Measurements from ENCODE around the gene GDF7. TPM values are rescaled to one million over a fixed set of nuclear protein-coding genes. Genes with fewer than 3 reads are reported as not detected.
A peak's percentile ranks its signal among the peaks of the same experiment; 100 is the strongest.

GDF7 gene
- polyA plus RNA-seq (2013, experiment 1 of 2), result 0.23 TPM
- polyA plus RNA-seq (2013, experiment 2 of 2), result 0.25 TPM

- H2AK5ac ChIP-seq (ENCODE audit: low read length, severe bottlenecking), result no peak within 1 kb of the TSS
- H2BK5ac ChIP-seq (ENCODE audit: low read depth, low read length, poor library complexity, severe bottlenecking), result no peak within 1 kb of the TSS
- under 1% methylated on average over 47 of the region's 86 CpGs for WGBS
- DNase-seq, result peak; percentile 32
- no peaks in the 10 kb centered on the region for H3K9me3 ChIP-seq (ENCODE audit: control insufficient read depth, low read length)
- H3K36me3 ChIP-seq (ENCODE audit: control insufficient read depth in 1 of 2, insufficient read depth in 2 of 2, low read depth in 1 of 2, low read length in 2 of 2), result peaks cover 0 to 22% of the 10 kb centered on the region in 2 experiments
- H3K4ac ChIP-seq (ENCODE audit: low read depth in 1 of 2, low read length in 2 of 2), result no peak within 1 kb of the TSS
- no peak within 1 kb of the TSS for H3K14ac ChIP-seq (ENCODE audit: low read length in 2 of 2)
- H3K27ac ChIP-seq (ENCODE audit: low read length, poor library complexity, severe bottlenecking), result peak within 1 kb of the TSS; percentile 16
- peak within 1 kb of the TSS; percentile 24 to 74 for H3K4me3 ChIP-seq (ENCODE audit: insufficient read depth in 1 of 2, low read depth in 1 of 2, low read length in 2 of 2)
- peak within 1 kb of the TSS in 1 of 2 experiments; percentile 42 for H3K18ac ChIP-seq (ENCODE audit: low read depth in 1 of 2, low read length in 2 of 2)
- no peak within 1 kb of the TSS for H4K91ac ChIP-seq (ENCODE audit: low read length)
- H3K79me1 ChIP-seq (replicated peaks; ENCODE audit: low read length, poor library complexity, severe bottlenecking), result peaks cover 9% of the 10 kb centered on the region
- no peak within 1 kb of the TSS for H3K23ac ChIP-seq (ENCODE audit: low read length in 2 of 2)
- peak within 1 kb of the TSS in 1 of 2 experiments; percentile 10 for H2BK12ac ChIP-seq (ENCODE audit: low read length in 2 of 2)
- no peak within 1 kb of the TSS for H2AFZ ChIP-seq (ENCODE audit: low read depth, low read length)
- no peak within 1 kb of the TSS for H3K9ac ChIP-seq (ENCODE audit: low read length)
- H4K8ac ChIP-seq (ENCODE audit: low read length), result no peak within 1 kb of the TSS
- H3K4me1 ChIP-seq (ENCODE audit: control insufficient read depth, insufficient read depth, low read depth, low read length), result peaks cover 47% of the 10 kb centered on the region
- H2BK15ac ChIP-seq (ENCODE audit: low read depth, poor library complexity, severe bottlenecking), result peak within 1 kb of the TSS; percentile 44
- H2BK120ac ChIP-seq (ENCODE audit: low read depth, low read length), result no peak within 1 kb of the TSS
- peaks cover 36 to 92% of the 10 kb centered on the region in 2 experiments for H3K27me3 ChIP-seq (ENCODE audit: control insufficient read depth in 1 of 2, insufficient read depth in 1 of 2, low read length in 2 of 2)
- H3K4me2 ChIP-seq (ENCODE audit: low read length, poor library complexity, severe bottlenecking), result peak within 1 kb of the TSS; percentile 85
Observed at GRCh38 chr2:20666304-20667150, at the start of gene GDF7. Gene GDF7, plus strand, starts transcription at chr2:20667144. Its CDS starts 96 bp downstream, at chr2:20667240.

- Histone ChIP-seq H2BK12ac (ENCODE audit: low read length in 2 of 2) (peak overlapping the region; percentile 94 to 97), H3K14ac (ENCODE audit: low read length in 2 of 2) (peak overlapping the region in 1 of 2 experiments; percentile 46), H3K4me2 (ENCODE audit: low read length, poor library complexity, severe bottlenecking) (no peak overlapping the region), H3K18ac (ENCODE audit: low read depth in 1 of 2, low read length in 2 of 2) (peak overlapping the region; percentile 93 to 94), H3K4me1 (ENCODE audit: control insufficient read depth, insufficient read depth, low read depth, low read length) (peaks cover 65% of the 10 kb centered on the region), H2BK15ac (ENCODE audit: low read depth, poor library complexity, severe bottlenecking) (peak overlapping the region; percentile 99), H3K23ac (ENCODE audit: low read length in 2 of 2) (no peak overlapping the region), H3K27me3 (ENCODE audit: control insufficient read depth in 1 of 2, insufficient read depth in 1 of 2, low read length in 2 of 2) (no peaks in the 10 kb centered on the region), H2AFZ (ENCODE audit: low read depth, low read length) (no peak overlapping the region), H2AK5ac (ENCODE audit: low read length, severe bottlenecking) (peak overlapping the region; percentile 98), H3K27ac (ENCODE audit: low read length, poor library complexity, severe bottlenecking) (peak overlapping the region; percentile 73), H3K9ac (ENCODE audit: low read length) (peak overlapping the region; percentile 89), H3K36me3 (ENCODE audit: control insufficient read depth in 1 of 2, insufficient read depth in 2 of 2, low read depth in 1 of 2, low read length in 2 of 2) (peaks cover 33 to 40% of the 10 kb centered on the region in 2 experiments), H4K91ac (ENCODE audit: low read length) (peak overlapping the region; percentile 91), H2BK120ac (ENCODE audit: low read depth, low read length) (peak overlapping the region; percentile 84), H3K4me3 (ENCODE audit: insufficient read depth in 1 of 2, low read depth in 1 of 2, low read length in 2 of 2) (no peak overlapping the region), H3K4ac (ENCODE audit: low read depth in 1 of 2, low read length in 2 of 2) (peak overlapping the region; percentile 86 to 94), H2BK5ac (ENCODE audit: low read depth, low read length, poor library complexity, severe bottlenecking) (peak overlapping the region; percentile 20), H3K9me3 (ENCODE audit: control insufficient read depth, low read length) (no peaks in the 10 kb centered on the region), H3K79me1 (replicated peaks; ENCODE audit: low read length, poor library complexity, severe bottlenecking) (peaks cover 2% of the 10 kb centered on the region), H4K8ac (ENCODE audit: low read length) (peak overlapping the region; percentile 96)
- 47% methylated on average over 13 of the region's 14 CpGs for WGBS
- DNase-seq, result peak; percentile 100
Observed at GRCh38 chr2:20617892-20618467, 49.0 kb upstream of the GDF7 start.

- no peak for DNase-seq
Observed at GRCh38 chr2:20618468-20618885, 48.5 kb upstream of the GDF7 start.

More at GRCh38 chr2:20618468-20618885, 48.5 kb upstream of the GDF7 start:
- H2AFZ ChIP-seq (ENCODE audit: low read depth, low read length), result no peak overlapping the region
- peak overlapping the region; percentile 20 for H2BK5ac ChIP-seq (ENCODE audit: low read depth, low read length, poor library complexity, severe bottlenecking)
- H3K23ac ChIP-seq (ENCODE audit: low read length in 2 of 2), result no peak overlapping the region
- H3K4me2 ChIP-seq (ENCODE audit: low read length, poor library complexity, severe bottlenecking), result no peak overlapping the region
- H2AK5ac ChIP-seq (ENCODE audit: low read length, severe bottlenecking), result peak overlapping the region; percentile 98
- no peak overlapping the region for H3K4me3 ChIP-seq (ENCODE audit: insufficient read depth in 1 of 2, low read depth in 1 of 2, low read length in 2 of 2)
- H2BK120ac ChIP-seq (ENCODE audit: low read depth, low read length), result peak overlapping the region; percentile 84
- peak overlapping the region; percentile 92 to 97 for H2BK12ac ChIP-seq (ENCODE audit: low read length in 2 of 2)
- peak overlapping the region in 1 of 2 experiments; percentile 46 for H3K14ac ChIP-seq (ENCODE audit: low read length in 2 of 2)
- peak overlapping the region; percentile 73 for H3K27ac ChIP-seq (ENCODE audit: low read length, poor library complexity, severe bottlenecking)
- H3K9me3 ChIP-seq (ENCODE audit: control insufficient read depth, low read length), result no peaks in the 10 kb centered on the region
- WGBS, result 94% methylated on average over 10 of the region's 10 CpGs
- peaks cover 38 to 44% of the 10 kb centered on the region in 2 experiments for H3K36me3 ChIP-seq (ENCODE audit: control insufficient read depth in 1 of 2, insufficient read depth in 2 of 2, low read depth in 1 of 2, low read length in 2 of 2)
- H3K18ac ChIP-seq (ENCODE audit: low read depth in 1 of 2, low read length in 2 of 2), result peak overlapping the region; percentile 91 to 94
- H3K9ac ChIP-seq (ENCODE audit: low read length), result peak overlapping the region; percentile 89
- H4K91ac ChIP-seq (ENCODE audit: low read length), result peak overlapping the region; percentile 91
- H3K4me1 ChIP-seq (ENCODE audit: control insufficient read depth, insufficient read depth, low read depth, low read length), result peaks cover 63% of the 10 kb centered on the region
- no peaks in the 10 kb centered on the region for H3K27me3 ChIP-seq (ENCODE audit: control insufficient read depth in 1 of 2, insufficient read depth in 1 of 2, low read length in 2 of 2)
- peak overlapping the region; percentile 99 for H2BK15ac ChIP-seq (ENCODE audit: low read depth, poor library complexity, severe bottlenecking)
- H4K8ac ChIP-seq (ENCODE audit: low read length), result peak overlapping the region; percentile 96
- peaks cover 2% of the 10 kb centered on the region for H3K79me1 ChIP-seq (replicated peaks; ENCODE audit: low read length, poor library complexity, severe bottlenecking)
- H3K4ac ChIP-seq (ENCODE audit: low read depth in 1 of 2, low read length in 2 of 2), result peak overlapping the region; percentile 86 to 94

Data from mesenchymal stem cell (in vitro differentiated cells and primary cell).